H9 (cell line): Measurements from ENCODE around the gene BDNF. TPM values are rescaled to one million over a fixed set of nuclear protein-coding genes. Genes with fewer than 3 reads are reported as not detected.

Experiments used
- DNase-seq: peaks from one replicate; pipeline ENCODE4 v3.0.0-alpha.2; 2017
- H2AFZ ChIP-seq: one replicate; pipeline ENCODE4 v1.6.1; 2013; ENCODE audit warnings: mild to moderate bottlenecking, low read length, control low read depth, moderate library complexity
- H2AK5ac ChIP-seq: 2 replicates; pipeline ENCODE4 v1.6.1; 2013; ENCODE audit warnings: low read length, control low read depth, mixed read lengths; ENCODE audit not compliant: insufficient read length
- H2BK120ac ChIP-seq: one replicate; pipeline ENCODE4 v1.6.1; 2013; ENCODE audit warnings: low read depth, mild to moderate bottlenecking, low read length, control low read depth, inconsistent platforms; ENCODE audit not compliant: poor library complexity, severe bottlenecking
- H2BK12ac ChIP-seq: 2 replicates; pipeline ENCODE4 v1.6.1; 2013; ENCODE audit warnings: low read length, control low read depth, mixed read lengths, low read depth; ENCODE audit not compliant: insufficient read length
- H2BK15ac ChIP-seq: 2 replicates; pipeline ENCODE4 v1.6.1; 2013; ENCODE audit warnings: low read depth, low read length, control low read depth
- H2BK20ac ChIP-seq: one replicate; pipeline ENCODE4 v1.6.1; 2013; ENCODE audit warnings: low read depth, mild to moderate bottlenecking, low read length, control low read depth, inconsistent platforms; ENCODE audit not compliant: poor library complexity, severe bottlenecking
- H2BK5ac ChIP-seq: 2 replicates; pipeline ENCODE4 v1.6.1; 2013; ENCODE audit warnings: low read length, control low read depth, mixed read lengths; ENCODE audit not compliant: insufficient read length
- H3K14ac ChIP-seq: 2 replicates; pipeline ENCODE4 v1.6.1; 2013; ENCODE audit warnings: low read length, control low read depth; ENCODE audit not compliant: insufficient read depth
- H3K18ac ChIP-seq: 2 replicates; pipeline ENCODE4 v1.6.1; 2013; ENCODE audit warnings: low read depth, mild to moderate bottlenecking, mixed read lengths, low read length, control low read depth; ENCODE audit not compliant: insufficient read length
- H3K23ac ChIP-seq: 2 replicates; pipeline ENCODE4 v1.6.1; 2013; ENCODE audit warnings: low read length, control low read depth, mixed read lengths, low read depth; ENCODE audit not compliant: insufficient read length
- H3K23me2 ChIP-seq: 2 replicates; pipeline ENCODE4 v1.6.1; 2013; ENCODE audit warnings: low read depth, mild to moderate bottlenecking, mixed read lengths, low read length, control low read depth; ENCODE audit not compliant: insufficient read length, poor library complexity, severe bottlenecking
- H3K27ac ChIP-seq: 2 replicates; pipeline ENCODE4 v1.5.1; 2013; ENCODE audit warnings: low read length, control low read depth, mixed read lengths, low read depth; ENCODE audit not compliant: insufficient read length
- H3K27me3 ChIP-seq: 2 replicates; pipeline ENCODE4 v1.6.1; 2013; ENCODE audit warnings: low read length, control low read depth, inconsistent platforms; ENCODE audit not compliant: insufficient read depth
- H3K4ac ChIP-seq: 2 replicates; pipeline ENCODE4 v1.6.1; 2013; ENCODE audit warnings: low read depth, mild to moderate bottlenecking, control low read depth, inconsistent platforms, low read length, moderate library complexity
- H3K4me1 ChIP-seq: 2 replicates; pipeline ENCODE4 v1.6.1; 2013; ENCODE audit warnings: low read length, control low read depth, inconsistent platforms; ENCODE audit not compliant: insufficient read depth
- H3K4me2 ChIP-seq: 2 replicates; pipeline ENCODE4 v1.6.1; 2013; ENCODE audit warnings: low read length, control low read depth, mixed read lengths; ENCODE audit not compliant: insufficient read length, insufficient read depth
- H3K56ac ChIP-seq: 2 replicates; pipeline ENCODE4 v1.6.1; 2013; ENCODE audit warnings: low read depth, mild to moderate bottlenecking, mixed read lengths, low read length, control low read depth; ENCODE audit not compliant: insufficient read length
- H3K79me1 ChIP-seq: 2 replicates; pipeline ENCODE4 v1.6.1; 2013; ENCODE audit warnings: low read depth, mild to moderate bottlenecking, moderate library complexity, low read length, control low read depth, inconsistent platforms; ENCODE audit not compliant: insufficient read depth, poor library complexity, severe bottlenecking
- H3K79me2 ChIP-seq: 2 replicates; pipeline ENCODE4 v1.6.1; 2013; ENCODE audit warnings: low read length, control low read depth, inconsistent platforms; ENCODE audit not compliant: insufficient read depth
- H3K9ac ChIP-seq: 2 replicates; pipeline ENCODE4 v1.6.1; 2013; ENCODE audit warnings: low read length, control low read depth, mixed read lengths; ENCODE audit not compliant: insufficient read length; ENCODE audit errors: extremely low read depth
- H3K9me3 ChIP-seq: one replicate; pipeline ENCODE4 v1.6.1; 2013; ENCODE audit warnings: low read depth, low read length, inconsistent platforms; ENCODE audit not compliant: control insufficient read depth
- H3T11ph ChIP-seq: one replicate; pipeline ENCODE4 v1.6.1; 2013; ENCODE audit warnings: mild to moderate bottlenecking, low read length, control low read depth, inconsistent platforms
- H4K20me1 ChIP-seq: one replicate; pipeline ENCODE4 v1.6.1; 2013; ENCODE audit not compliant: control insufficient read depth, insufficient read length, insufficient read depth
- H4K5ac ChIP-seq: 2 replicates; pipeline ENCODE4 v1.6.1; 2013; ENCODE audit warnings: low read depth, mild to moderate bottlenecking, mixed read lengths, low read length, control low read depth; ENCODE audit not compliant: insufficient read length
- H4K8ac ChIP-seq: replicated peaks from 2 replicates; pipeline ENCODE4 v1.6.1; 2013; ENCODE audit warnings: low read length, control low read depth, mixed read lengths, low read depth; ENCODE audit not compliant: insufficient read length
- H4K91ac ChIP-seq: 2 replicates; pipeline ENCODE4 v1.6.1; 2013; ENCODE audit warnings: low read depth, mild to moderate bottlenecking, moderate library complexity, mixed read lengths, low read length, control low read depth; ENCODE audit not compliant: insufficient read length
- H3K27ac Mint-ChIP-seq, 3 experiments: 2 replicates in 2 of 3; 3 replicates in 1 of 3; pipeline ENCODE4 v1.8.0; 2020 to 2021; ENCODE audit warnings: mixed read lengths in 3 of 3, mild to moderate bottlenecking in 1 of 3, moderate library complexity in 1 of 3
- H3K27me3 Mint-ChIP-seq: 2 replicates; pipeline ENCODE4 v1.8.0; 2021; ENCODE audit warnings: low read depth, mild to moderate bottlenecking, moderate library complexity, mixed read lengths
- H3K36me3 Mint-ChIP-seq, 3 experiments: 2 replicates in 2 of 3; 3 replicates in 1 of 3; pipeline ENCODE4 v1.8.0; 2020 to 2021; ENCODE audit warnings: low read depth in 3 of 3, mixed read lengths in 3 of 3; ENCODE audit not compliant: insufficient read depth in 1 of 3
- H3K4me1 Mint-ChIP-seq, 2 experiments: 2 replicates each; pipeline ENCODE4 v1.8.0; 2020; ENCODE audit warnings: mixed read lengths in 2 of 2
- H3K4me3 Mint-ChIP-seq, 2 experiments: 2 replicates in 1 of 2; 3 replicates in 1 of 2; pipeline ENCODE4 v1.8.0; 2020 to 2021; ENCODE audit warnings: mild to moderate bottlenecking in 2 of 2, mixed read lengths in 2 of 2, moderate library complexity in 1 of 2
- H3K9me3 Mint-ChIP-seq, 2 experiments: 2 replicates in 1 of 2; 3 replicates in 1 of 2; pipeline ENCODE4 v1.8.0; 2020; ENCODE audit warnings: mild to moderate bottlenecking in 2 of 2, mixed read lengths in 2 of 2, moderate library complexity in 1 of 2
- CTCF ChIP-seq: fragments of 200-600 bp; sonication (generic); conservative IDR thresholded peaks from 3 replicates; pipeline ENCODE4 v1.8.0; 2021; ENCODE audit warnings: antibody characterized with exemption, mild to moderate bottlenecking
- whole genome bisulfite sequencing: extraction: QIAGEN DNeasy Blood & Tissue Kit; methylation state at CpG from one replicate; pipeline ENCODE4 v1.1.7; 2013; ENCODE audit warnings: missing lambda C conversion rate, low lambda C conversion rate, mixed read lengths; ENCODE audit not compliant: insufficient read length; ENCODE audit errors: extremely low coverage; 5-methylcytosine and 5-hydroxymethylcytosine counted together
- total RNA-seq: library from RNA; stranded (reverse); gene quantifications from 2 replicates; pipeline ENCODE4 v1.2.1, GENCODE V29; 2021

The BDNF gene
- total RNA-seq, 1 experiment from 2014 or later: 2.7 TPM

DNA sequence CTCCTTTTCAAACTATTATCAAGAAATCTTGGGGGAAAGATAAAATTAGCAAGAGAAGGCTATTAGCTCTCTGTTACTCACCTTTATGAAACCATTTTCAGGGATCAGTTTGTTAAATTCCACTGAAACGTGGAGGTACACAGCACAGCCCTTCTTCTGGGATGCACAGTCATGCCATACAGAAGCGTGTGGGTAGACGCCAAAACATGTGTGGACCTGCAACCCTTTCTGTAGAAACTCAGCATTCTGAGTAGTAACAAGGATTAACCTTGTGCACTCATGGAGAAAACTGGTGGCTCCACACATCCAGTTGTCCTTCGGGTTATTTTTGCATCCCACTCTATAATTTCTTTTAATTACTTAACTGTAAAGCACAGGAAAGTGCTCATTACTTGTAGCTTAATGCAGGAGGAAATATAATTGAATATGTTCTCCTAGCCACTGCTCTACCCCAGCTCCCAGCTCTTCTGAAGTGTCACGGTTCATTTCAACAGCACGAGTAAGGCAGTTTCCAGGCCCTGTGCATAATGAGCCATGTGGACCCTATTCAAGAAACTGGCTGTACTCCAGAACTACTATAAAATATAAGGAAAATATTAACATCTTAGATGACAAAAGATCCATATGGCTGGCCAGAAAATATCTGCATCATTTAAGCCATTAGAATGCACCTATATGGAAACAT lies 26.1 kb downstream of the BDNF start:
- H2BK20ac ChIP-seq: no peak overlapping the region
- no peak overlapping the region for H2BK12ac ChIP-seq
- no peak overlapping the region for H2BK120ac ChIP-seq
- no peak overlapping the region for H3K4me2 ChIP-seq
- H3K9ac ChIP-seq: no peak overlapping the region
- no peak overlapping the region for H2BK5ac ChIP-seq
- H3K56ac ChIP-seq: no peak overlapping the region
- no peaks in the 10 kb centered on the region for H3K79me1 ChIP-seq
- peaks cover 6 to 10% of the 10 kb centered on the region in 2 experiments; a peak in 4 of 5 replicates for H3K9me3 Mint-ChIP-seq
- H2AFZ ChIP-seq: no peak overlapping the region
- H3K27ac Mint-ChIP-seq: 0 out of 7 replicates have a peak overlapping the region, but pooled peaks of 1 of the 3 experiments have one; percentile 97
- no peak for DNase-seq
- no peak overlapping the region for H3K23ac ChIP-seq
- H3K9me3 ChIP-seq: no peaks in the 10 kb centered on the region
- no peak overlapping the region for H3K27ac ChIP-seq
- no peaks in the 10 kb centered on the region; the same call in 1 of the 2 replicates for H3K27me3 Mint-ChIP-seq
- peaks cover 8% of the 10 kb centered on the region for H3K4me1 ChIP-seq
- peaks cover 0 to 5% (median 0%) of the 10 kb centered on the region in 3 experiments; a peak in 3 of 7 replicates for H3K36me3 Mint-ChIP-seq
- WGBS: no CpG with 5 or more reads among the region's 6 CpGs
- no peak overlapping the region for H2AK5ac ChIP-seq
- peaks cover 22 to 25% of the 10 kb centered on the region in 2 experiments for H3K4me1 Mint-ChIP-seq
- no peaks in the 10 kb centered on the region for H4K20me1 ChIP-seq
- no peak for TF ChIP-seq CTCF
- H3K18ac ChIP-seq: no peak overlapping the region
- H2BK15ac ChIP-seq: no peak overlapping the region
- H4K91ac ChIP-seq: no peak overlapping the region
- no peak overlapping the region for H4K8ac ChIP-seq
- no peaks in the 10 kb centered on the region for H3K27me3 ChIP-seq
- no peak overlapping the region for H3K14ac ChIP-seq
- H3K23me2 ChIP-seq: no peaks in the 10 kb centered on the region
- H3K4me3 Mint-ChIP-seq: no peak overlapping the region
- no peak overlapping the region for H4K5ac ChIP-seq
- peaks cover 3% of the 10 kb centered on the region; the same call in 1 of the 2 replicates for H3K79me2 ChIP-seq
- H3K4ac ChIP-seq: no peak overlapping the region
- H3T11ph ChIP-seq: no peak overlapping the region
